Natural killer cell treated with Interleukin-12 subunit alpha and Interleukin-12 subunit beta and Interleukin-15 and Interleukin-18, amount 100 ng/mL, for 72 hours (primary cell): ENCODE results near the gene NTRK2. TPM values are rescaled to one million over a fixed set of nuclear protein-coding genes. Genes with fewer than 3 reads are reported as not detected.

Source experiments
- ATAC-seq, 2 donors: fragments of 150-1000 bp; cut with Tn5 transposase in 1 of 2; sonication (Bioruptor Pico), chemical (Tn5 transposase) in 1 of 2; 2 replicates each; pipeline ENCODE4 v1.10.0; 2021
- DNase-seq: peaks from one replicate; pipeline ENCODE4 v3.0.0; 2022; ENCODE audit warnings: low spot score
- H3K27ac Mint-ChIP-seq, 2 donors: 1 replicate in 1 of 2; 2 replicates in 1 of 2; pipeline ENCODE4 v1.8.0; 2022; ENCODE audit warnings: mixed read lengths in 2 of 2, mild to moderate bottlenecking in 1 of 2, moderate library complexity in 1 of 2
- H3K27me3 Mint-ChIP-seq, 2 donors: 1 replicate in 1 of 2; 2 replicates in 1 of 2; pipeline ENCODE4 v1.8.0; 2022; ENCODE audit warnings: mixed read lengths in 2 of 2
- H3K36me3 Mint-ChIP-seq: one replicate; pipeline ENCODE4 v1.8.0; 2022; ENCODE audit warnings: mixed read lengths
- H3K4me1 Mint-ChIP-seq, 2 donors: 1 replicate in 1 of 2; 2 replicates in 1 of 2; pipeline ENCODE4 v1.8.0; 2022; ENCODE audit warnings: low read depth in 2 of 2, mixed read lengths in 2 of 2, mild to moderate bottlenecking in 1 of 2
- H3K4me3 Mint-ChIP-seq: one replicate; pipeline ENCODE4 v1.8.0; 2022; ENCODE audit warnings: mixed read lengths
- H3K9me3 Mint-ChIP-seq: 2 replicates; pipeline ENCODE4 v1.8.0; 2022; ENCODE audit warnings: mixed read lengths
- total RNA-seq, 2 donors: library from RNA; stranded (reverse); gene quantifications; one replicate each; pipeline ENCODE4 v1.2.3, GENCODE V29; 2022

The NTRK2 gene
- total RNA-seq, 2 donors from 2014 or later: 0.24 to 2.4 TPM

GRCh38 chr9:84723426-84723825 lies 53.9 kb downstream of the NTRK2 start:
- no peak overlapping the region for H3K27ac Mint-ChIP-seq
- no peaks in the 10 kb centered on the region for H3K9me3 Mint-ChIP-seq
- no peaks in the 10 kb centered on the region for H3K4me1 Mint-ChIP-seq
- H3K27me3 Mint-ChIP-seq: peaks cover 20 to 23% of the 10 kb centered on the region in 2 donors
- H3K36me3 Mint-ChIP-seq: no peaks in the 10 kb centered on the region
- no peak for ATAC-seq
- H3K4me3 Mint-ChIP-seq: no peak overlapping the region
- DNase-seq: no peak

- no peaks in the 10 kb centered on the region for H3K4me1 Mint-ChIP-seq
- H3K36me3 Mint-ChIP-seq: no peaks in the 10 kb centered on the region
- H3K27me3 Mint-ChIP-seq: peaks cover 6 to 19% of the 10 kb centered on the region in 2 donors
- no peak overlapping the region for H3K4me3 Mint-ChIP-seq
- no peaks in the 10 kb centered on the region for H3K9me3 Mint-ChIP-seq
- no peak for DNase-seq
- no peak for ATAC-seq
- H3K27ac Mint-ChIP-seq: no peak overlapping the region
Measured at GRCh38 chr9:84731696-84732095, 62.2 kb downstream of the NTRK2 start.

- peaks cover 5 to 27% of the 10 kb centered on the region in 2 donors for H3K27me3 Mint-ChIP-seq
- H3K4me3 Mint-ChIP-seq: no peak overlapping the region
- H3K27ac Mint-ChIP-seq: no peak overlapping the region
- no peak for DNase-seq
- no peak for ATAC-seq
- H3K4me1 Mint-ChIP-seq: no peaks in the 10 kb centered on the region
- no peaks in the 10 kb centered on the region for H3K9me3 Mint-ChIP-seq
- no peaks in the 10 kb centered on the region for H3K36me3 Mint-ChIP-seq
Measured at GRCh38 chr9:84736081-84736480, 66.6 kb downstream of the NTRK2 start.

- ATAC-seq (no peak), DNase-seq (no peak)
- no peaks in the 10 kb centered on the region for H3K4me1 Mint-ChIP-seq
- H3K4me3 Mint-ChIP-seq: no peak overlapping the region
- peaks cover 5 to 27% of the 10 kb centered on the region in 2 donors for H3K27me3 Mint-ChIP-seq
- H3K9me3 Mint-ChIP-seq: no peaks in the 10 kb centered on the region
- no peak overlapping the region for H3K27ac Mint-ChIP-seq
- H3K36me3 Mint-ChIP-seq: no peaks in the 10 kb centered on the region
Measured at GRCh38 chr9:84736536-84736935, 67.0 kb downstream of the NTRK2 start.

- ATAC-seq: no peak
- H3K27ac Mint-ChIP-seq: no peak overlapping the region
- no peak for DNase-seq
- H3K4me3 Mint-ChIP-seq: no peak overlapping the region
- no peaks in the 10 kb centered on the region for H3K9me3 Mint-ChIP-seq
- H3K27me3 Mint-ChIP-seq: peaks cover 4 to 27% of the 10 kb centered on the region in 2 donors
- H3K36me3 Mint-ChIP-seq: no peaks in the 10 kb centered on the region
- no peaks in the 10 kb centered on the region for H3K4me1 Mint-ChIP-seq
Measured at GRCh38 chr9:84738353-84738752, 68.8 kb downstream of the NTRK2 start.

DNA sequence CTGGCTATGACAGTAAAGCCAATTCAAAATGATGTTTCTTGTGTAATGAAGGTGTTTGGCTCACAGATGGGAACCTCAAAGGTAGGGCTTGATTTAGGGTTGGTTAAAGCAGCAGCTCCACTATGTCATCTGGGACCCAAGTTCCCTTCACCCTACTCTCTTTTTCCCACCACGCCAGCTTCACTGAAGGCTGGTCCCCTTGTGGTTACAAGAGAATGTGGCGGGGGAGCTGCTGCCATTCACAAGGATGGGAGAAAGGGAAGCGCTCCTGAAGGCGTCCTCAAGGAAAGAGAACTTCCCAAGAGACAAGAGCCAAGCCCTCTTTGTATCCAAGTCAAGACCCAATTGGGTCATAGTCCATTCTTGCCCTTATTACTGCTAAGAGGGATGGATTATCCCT lies 72.7 kb downstream of the NTRK2 start:
- DNase-seq (no peak), ATAC-seq (no peak)
- no peaks in the 10 kb centered on the region for H3K9me3 Mint-ChIP-seq
- H3K4me3 Mint-ChIP-seq: no peak overlapping the region
- no peaks in the 10 kb centered on the region for H3K36me3 Mint-ChIP-seq
- H3K27me3 Mint-ChIP-seq: peaks cover 3 to 7% of the 10 kb centered on the region in 2 donors
- no peaks in the 10 kb centered on the region for H3K4me1 Mint-ChIP-seq
- no peak overlapping the region for H3K27ac Mint-ChIP-seq

DNA sequence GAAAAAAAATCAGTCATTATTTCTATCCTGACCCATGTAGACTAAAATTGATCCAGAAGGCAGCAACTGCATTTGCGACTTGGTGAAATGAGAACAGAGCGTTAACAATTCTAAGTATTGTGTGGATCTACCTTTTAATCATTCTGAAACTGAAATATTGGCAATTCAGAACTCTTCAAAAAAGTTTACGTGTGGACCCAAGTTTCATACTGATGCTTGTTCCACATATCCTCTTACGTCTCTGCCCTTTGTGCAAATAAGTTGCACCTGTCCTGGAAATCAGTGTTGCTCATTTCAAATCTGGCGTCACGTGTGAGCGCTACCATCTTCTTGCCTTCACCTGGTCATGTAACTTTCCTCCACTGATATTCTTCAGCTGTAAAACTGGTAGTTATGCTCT lies 74.7 kb downstream of the NTRK2 start:
- H3K4me1 Mint-ChIP-seq: no peaks in the 10 kb centered on the region
- peaks cover 0 to 3% of the 10 kb centered on the region in 2 donors for H3K27me3 Mint-ChIP-seq
- no peaks in the 10 kb centered on the region for H3K9me3 Mint-ChIP-seq
- H3K4me3 Mint-ChIP-seq: no peak overlapping the region
- no peak overlapping the region for H3K27ac Mint-ChIP-seq
- H3K36me3 Mint-ChIP-seq: no peaks in the 10 kb centered on the region
- ATAC-seq (peak in 1 of 2 donors; percentile 51), DNase-seq (no peak)

DNA sequence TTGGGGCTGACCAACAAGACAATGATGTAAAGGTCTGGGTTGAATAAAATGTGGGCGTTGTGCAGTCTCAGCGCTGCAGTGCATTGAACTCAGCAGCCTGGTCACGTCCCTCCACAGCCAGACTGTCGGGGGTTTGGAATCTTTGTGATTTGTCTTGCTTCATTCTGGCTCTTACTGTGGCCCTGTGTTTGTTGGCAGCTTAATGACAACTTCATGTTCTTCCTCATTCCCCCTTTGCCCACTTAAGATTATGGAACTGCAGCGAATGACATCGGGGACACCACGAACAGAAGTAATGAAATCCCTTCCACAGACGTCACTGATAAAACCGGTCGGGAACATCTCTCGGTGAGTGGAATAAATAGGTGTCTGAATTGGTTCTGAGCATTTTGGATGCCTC lies 75.2 kb downstream of the NTRK2 start:
- Mint-ChIP-seq H3K4me1 (no peaks in the 10 kb centered on the region), H3K9me3 (no peaks in the 10 kb centered on the region), H3K36me3 (no peaks in the 10 kb centered on the region), H3K4me3 (no peak overlapping the region), H3K27ac (no peak overlapping the region), H3K27me3 (peaks cover 0 to 3% of the 10 kb centered on the region in 2 donors)
- DNase-seq (no peak), ATAC-seq (no peak)

DNA sequence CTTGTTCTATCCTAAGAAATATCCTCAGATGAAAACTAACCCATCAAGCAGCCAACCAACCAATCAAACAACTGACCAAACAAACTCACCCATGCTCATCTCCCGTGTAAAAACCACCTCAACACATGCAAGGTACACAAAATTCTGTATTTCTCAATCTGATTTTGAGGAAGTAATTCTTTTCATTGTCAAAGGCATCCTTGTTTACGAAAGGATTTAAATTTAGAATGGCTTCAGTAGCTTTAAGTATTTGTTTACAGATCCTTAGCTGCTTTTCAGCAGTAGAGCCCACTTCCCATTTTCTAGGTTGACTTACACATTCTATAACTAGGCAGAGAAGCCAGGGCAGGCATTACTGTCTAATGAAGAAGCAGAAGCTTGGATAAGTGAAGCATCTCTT lies 78.6 kb downstream of the NTRK2 start:
- peaks cover 0 to 10% of the 10 kb centered on the region in 2 donors for H3K4me1 Mint-ChIP-seq
- H3K36me3 Mint-ChIP-seq: no peaks in the 10 kb centered on the region
- H3K27ac Mint-ChIP-seq: no peak overlapping the region
- H3K9me3 Mint-ChIP-seq: no peaks in the 10 kb centered on the region
- peaks cover 7 to 9% of the 10 kb centered on the region in 2 donors for H3K27me3 Mint-ChIP-seq
- ATAC-seq (no peak), DNase-seq (no peak)
- no peak overlapping the region for H3K4me3 Mint-ChIP-seq

DNA sequence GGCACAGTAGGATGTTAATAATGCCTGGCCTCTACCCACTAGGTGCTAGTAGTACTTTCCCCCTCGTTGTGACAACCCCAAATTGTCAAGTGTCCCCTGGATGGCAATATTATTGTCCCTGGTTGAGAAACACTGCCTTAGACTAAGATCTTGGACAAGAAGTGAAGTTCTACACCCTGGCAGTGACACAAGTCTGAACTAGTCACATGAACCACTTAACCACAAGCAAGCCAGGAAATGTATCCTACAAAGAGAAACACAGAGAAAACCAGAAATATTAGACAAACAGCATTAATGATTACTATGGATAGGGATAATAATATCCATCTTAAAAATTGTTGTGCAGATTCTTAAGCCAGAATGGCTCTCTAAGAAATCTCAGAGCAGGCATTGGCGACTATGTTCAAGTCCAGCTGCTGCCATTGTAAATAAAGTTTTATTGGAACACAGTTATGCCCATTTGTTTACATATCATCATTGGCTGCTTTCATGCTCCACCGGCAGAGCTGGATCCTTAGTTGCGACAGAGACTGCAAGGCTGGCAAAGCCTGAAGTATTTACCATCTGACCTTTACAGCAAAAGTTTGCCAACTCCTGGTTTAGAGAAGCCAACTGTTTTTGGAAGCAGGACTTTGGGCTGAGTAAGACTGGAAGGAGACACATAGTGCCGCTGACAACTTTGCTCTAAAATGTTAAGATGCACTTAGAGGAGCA lies 80.8 kb downstream of the NTRK2 start:
- no peak overlapping the region for H3K27ac Mint-ChIP-seq
- H3K27me3 Mint-ChIP-seq: peaks cover 14% of the 10 kb centered on the region in 2 donors
- no peaks in the 10 kb centered on the region for H3K36me3 Mint-ChIP-seq
- no peak overlapping the region for H3K4me3 Mint-ChIP-seq
- ATAC-seq: peak in 1 of 2 donors; percentile 70
- peaks cover 0 to 10% of the 10 kb centered on the region in 2 donors for H3K4me1 Mint-ChIP-seq
- no peak for DNase-seq
- no peaks in the 10 kb centered on the region for H3K9me3 Mint-ChIP-seq

DNA sequence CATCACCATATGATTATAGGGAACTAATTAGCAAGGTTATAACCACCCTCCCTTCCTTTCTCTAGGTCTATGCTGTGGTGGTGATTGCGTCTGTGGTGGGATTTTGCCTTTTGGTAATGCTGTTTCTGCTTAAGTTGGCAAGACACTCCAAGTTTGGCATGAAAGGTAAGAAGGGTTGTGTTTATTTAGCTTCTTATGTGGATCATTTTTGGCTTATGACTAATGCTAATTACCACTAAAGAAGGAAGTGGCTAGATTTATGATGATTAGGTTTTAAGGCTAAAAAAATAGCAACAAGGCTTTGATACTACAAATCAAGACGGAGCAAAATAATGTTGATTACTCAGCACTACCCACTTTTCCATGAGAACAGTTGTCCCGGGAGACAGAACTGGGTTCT lies 82.4 kb downstream of the NTRK2 start:
- Mint-ChIP-seq H3K36me3 (no peaks in the 10 kb centered on the region), H3K27ac (no peak overlapping the region), H3K4me3 (peak overlapping the region; percentile 1), H3K9me3 (no peaks in the 10 kb centered on the region), H3K27me3 (peaks cover 14% of the 10 kb centered on the region in 2 donors), H3K4me1 (peaks cover 0 to 10% of the 10 kb centered on the region in 2 donors)
- ATAC-seq (no peak), DNase-seq (no peak)

- no peak for ATAC-seq
- Mint-ChIP-seq H3K4me3 (no peak overlapping the region), H3K27me3 (peaks cover 14% of the 10 kb centered on the region in 2 donors)
Measured at GRCh38 chr9:84754461-84754860, 84.9 kb downstream of the NTRK2 start.

DNA sequence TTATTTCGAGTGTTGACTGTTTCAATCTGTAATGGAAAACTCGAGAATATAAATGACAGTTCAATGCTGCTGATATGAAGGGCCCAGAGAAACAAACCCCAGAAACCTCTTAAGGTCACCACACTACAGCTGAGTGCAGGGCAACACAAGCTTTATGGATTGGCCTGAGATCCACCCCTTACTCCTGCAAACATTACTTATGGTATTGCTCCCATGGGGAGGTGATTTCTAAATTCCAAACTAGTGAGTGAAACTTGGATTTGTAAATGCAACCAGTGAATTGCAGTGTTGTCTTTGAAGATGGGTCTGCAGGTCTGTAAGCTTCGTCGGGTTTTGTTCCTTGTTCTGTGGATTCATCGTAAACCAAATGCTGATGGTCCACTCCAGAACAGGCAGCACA lies 85.4 kb downstream of the NTRK2 start:
- Mint-ChIP-seq H3K4me1 (peaks cover 4 to 10% of the 10 kb centered on the region in 2 donors), H3K27ac (no peak overlapping the region), H3K36me3 (no peaks in the 10 kb centered on the region), H3K27me3 (peaks cover 14 to 19% of the 10 kb centered on the region in 2 donors), H3K4me3 (no peak overlapping the region), H3K9me3 (no peaks in the 10 kb centered on the region)
- no peak for ATAC-seq
- DNase-seq: no peak

More at GRCh38 chr9:84754461-84754860, 84.9 kb downstream of the NTRK2 start:
- Mint-ChIP-seq H3K27ac (no peak overlapping the region), H3K9me3 (no peaks in the 10 kb centered on the region), H3K36me3 (no peaks in the 10 kb centered on the region), H3K4me1 (peaks cover 0 to 10% of the 10 kb centered on the region in 2 donors)
- no peak for DNase-seq

DNA sequence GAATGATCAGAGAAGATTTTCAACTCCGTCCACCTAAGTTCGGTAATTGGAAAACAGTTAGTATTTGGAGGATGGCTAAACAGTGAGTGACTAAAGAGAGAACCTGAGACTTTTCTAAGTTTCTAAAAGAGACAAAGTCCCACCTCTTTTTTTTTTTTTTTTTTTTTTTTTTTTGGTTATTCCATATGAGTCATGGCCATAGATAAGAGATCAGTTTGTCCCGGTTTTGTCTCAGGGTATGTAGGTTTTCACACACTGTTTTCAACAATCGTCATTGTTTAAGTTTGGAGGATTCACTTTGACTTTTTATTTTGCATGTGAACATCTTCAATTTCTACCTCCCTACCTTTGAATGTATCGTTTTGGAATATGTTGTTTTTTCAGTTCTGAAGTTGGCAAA lies 85.9 kb downstream of the NTRK2 start:
- Mint-ChIP-seq H3K27me3 (peaks cover 14 to 21% of the 10 kb centered on the region in 2 donors), H3K4me1 (peaks cover 6 to 12% of the 10 kb centered on the region in 2 donors), H3K9me3 (no peaks in the 10 kb centered on the region), H3K36me3 (no peaks in the 10 kb centered on the region), H3K27ac (no peak overlapping the region), H3K4me3 (no peak overlapping the region)
- ATAC-seq (no peak), DNase-seq (no peak)

GRCh38 chr9:84756171-84756570 lies 86.6 kb downstream of the NTRK2 start:
- DNase-seq (no peak), ATAC-seq (no peak)
- Mint-ChIP-seq H3K9me3 (no peaks in the 10 kb centered on the region), H3K4me3 (no peak overlapping the region), H3K27ac (no peak overlapping the region), H3K36me3 (no peaks in the 10 kb centered on the region), H3K4me1 (peaks cover 9 to 20% of the 10 kb centered on the region in 2 donors), H3K27me3 (peaks cover 14 to 21% of the 10 kb centered on the region in 2 donors)
